HepG2 (cell line): Measurements from ENCODE around the gene NAV2. TPM values are rescaled to one million over a fixed set of nuclear protein-coding genes. Genes with fewer than 3 reads are reported as not detected.
A peak's percentile ranks its signal among the peaks of the same experiment; 100 is the strongest.

ENCODE experiments used
- ATAC-seq: fragments of 200-7000 bp; cut with Tn5 transposase; 3 replicates; pipeline ENCODE4 v1.9.1; 2020; ENCODE audit warnings: mild to moderate bottlenecking, moderate library complexity
- BruUV-seq: library from RNA; stranded (reverse); fragments of 400-500 nt; replicated peaks from 2 replicates; lab custom pipeline; 2021; lab: Mats Ljungman, UMichigan
- CTCF ChIA-PET: fragments of 300-600 bp; formaldehyde crosslinking; extraction: SDS; loops from one replicate; lab custom pipeline; 2021; ENCODE audit warnings: low total read pairs, inconsistent platforms, low intra/inter-chr PET ratio; lab: Yijun Ruan, JAX
- POLR2A ChIA-PET: fragments of 350-600 bp; sonication (Branson Sonifier 250); formaldehyde crosslinking; loops from one replicate; lab custom pipeline; 2020; ENCODE audit warnings: antibody characterized with exemption, inconsistent platforms; lab: Yijun Ruan, JAX
- DNase-seq: peaks from one replicate; pipeline ENCODE4 v3.0.0-alpha.2; 2015; ENCODE audit warnings: low spot score
- FAIRE-seq: peaks from 3 replicates; lab custom pipeline; 2011; peaks lifted over from hg19 to GRCh38; lab: Jason Lieb, UNC
- H2AFZ ChIP-seq: one replicate; pipeline ENCODE4 v1.6.1; 2011; ENCODE audit warnings: low read length, inconsistent platforms
- H3K27ac ChIP-seq: fragments of 300-600 bp; 3 replicates; pipeline ENCODE4 v1.8.0; 2011; ENCODE audit warnings: mixed run types, mild to moderate bottlenecking, mixed read lengths, low read length, inconsistent platforms; ENCODE audit not compliant: insufficient read depth; ENCODE audit errors: extremely low read length
- H3K27me3 ChIP-seq, 2 experiments: fragments of 200-600 bp in 1 of 2; 2 replicates in 1 of 2; 3 replicates in 1 of 2; pipeline versions ENCODE4 v1.6.0 to v1.8.0; 2011; ENCODE audit warnings: low read length in 2 of 2, mild to moderate bottlenecking in 2 of 2, moderate library complexity in 2 of 2, inconsistent platforms in 1 of 2; ENCODE audit not compliant: insufficient read depth in 2 of 2, control insufficient read depth in 1 of 2
- H3K36me3 ChIP-seq, 2 experiments: fragments of 200-600 bp in 1 of 2; replicated peaks in 1 of 2; 2 replicates in 1 of 2; 3 replicates in 1 of 2; pipeline versions ENCODE4 v1.5.1 to v1.8.0; 2011; ENCODE audit warnings: low read length in 2 of 2, inconsistent platforms in 1 of 2; ENCODE audit not compliant: insufficient read depth in 2 of 2, control insufficient read depth in 1 of 2
- H3K4me1 ChIP-seq: 2 replicates; pipeline ENCODE4 v1.5.1; 2012; ENCODE audit warnings: low read length, inconsistent platforms; ENCODE audit not compliant: insufficient read depth
- H3K4me2 ChIP-seq: 2 replicates; pipeline ENCODE4 v1.6.0; 2011; ENCODE audit warnings: low read depth, low read length, inconsistent platforms
- H3K4me3 ChIP-seq, 3 experiments: fragments of 200-600 bp in 1 of 3; sonication (generic), shearing (Covaris generic) in 1 of 3; replicated peaks in 1 of 3; 2 replicates each; pipeline ENCODE4 v1.5.1; 2011 to 2016; ENCODE audit warnings: low read length in 3 of 3, inconsistent platforms in 2 of 3, low read depth in 2 of 3, mild to moderate bottlenecking in 2 of 3, control low read depth in 1 of 3, mixed read lengths in 1 of 3; ENCODE audit not compliant: insufficient read depth in 1 of 3
- H3K79me2 ChIP-seq: one replicate; pipeline ENCODE4 v1.6.1; 2011; ENCODE audit warnings: low read length, inconsistent platforms; ENCODE audit not compliant: insufficient read depth
- H3K9ac ChIP-seq: 2 replicates; pipeline ENCODE4 v1.6.0; 2011; ENCODE audit warnings: mild to moderate bottlenecking, low read depth, low read length, inconsistent platforms; ENCODE audit not compliant: insufficient read depth
- H3K9me3 ChIP-seq: 2 replicates; pipeline ENCODE4 v1.5.1; 2012; ENCODE audit warnings: mild to moderate bottlenecking, low read length
- H4K20me1 ChIP-seq: 2 replicates; pipeline ENCODE4 v1.6.0; 2011; ENCODE audit warnings: inconsistent platforms, mild to moderate bottlenecking, low read length, moderate library complexity; ENCODE audit not compliant: insufficient read depth
- WGBS: methylation state at CpG from one replicate; pipeline ENCODE4 v1.1.6; 2017; ENCODE audit warnings: low lambda C conversion rate; 5-methylcytosine and 5-hydroxymethylcytosine counted together
- in situ Hi-C: cut with HindIII; loops from 2 replicates; pipeline ENCODE4 v1.10.0; 2017; ENCODE audit warnings: low pct_unique_long_range_greater_than_20kb; ENCODE audit not compliant: extremely low pct_ligation_motif_present
- intact Hi-C: fragments of 100-400 bp; cut with micrococcal nuclease; formaldehyde crosslinking; loops from one replicate; pipeline ENCODE4 v1.10.0; 2022; ENCODE audit not compliant: unreplicated experiment
- polyA plus RNA-seq, 8 experiments: library from polyadenylated mRNA; depleted of rRNA in 3 of 8; stranded (reverse) in 7 of 8; unstranded in 1 of 8; fragments of >200 nt; fragmentation: Illumina TruSeq in 4 of 8; extraction: Trizol in 4 of 8; gene quantifications; 2 replicates each; pipeline versions ENCODE4 v1.2.1 to v1.2.3, GENCODE V29; 2011 to 2016; ENCODE audit warnings: low read depth in 4 of 8, missing spikeins in 1 of 8, mixed read lengths in 1 of 8; ENCODE audit not compliant: insufficient read depth in 1 of 8
- total RNA-seq, 5 experiments: library from RNA; depleted of rRNA; stranded (reverse); fragments of >200 nt; fragmentation: Illumina TruSeq; extraction: Trizol; gene quantifications; 2 replicates each; pipeline ENCODE4 v1.2.3, GENCODE V29; 2016; ENCODE audit warnings: low read depth in 1 of 5
- TF ChIP-seq, protein P1 (sequence below): sonication (generic); formaldehyde crosslinking; IDR thresholded peaks from 2 replicates; pipeline ENCODE4 v1.5.0; 2020; ENCODE audit warnings: mild to moderate bottlenecking, missing genetic modification reagents
- TF ChIP-seq, protein P2 (sequence below): fragments of 450-650 bp; IDR thresholded peaks from 2 replicates; pipeline ENCODE4 v1.6.1; 2016
- TF ChIP-seq, protein P3 (sequence below): sonication (generic); formaldehyde crosslinking; IDR thresholded peaks from 2 replicates; pipeline ENCODE4 v1.4.0; 2020; ENCODE audit warnings: mild to moderate bottlenecking, low read depth, missing genetic modification reagents

The NAV2 gene
- total and polyA plus RNA-seq, 2 of the 13 experiments (the other 11 are each of a cell fraction or from before 2014, with no cell fraction given): 9.3 to 34.6 TPM

DNA sequence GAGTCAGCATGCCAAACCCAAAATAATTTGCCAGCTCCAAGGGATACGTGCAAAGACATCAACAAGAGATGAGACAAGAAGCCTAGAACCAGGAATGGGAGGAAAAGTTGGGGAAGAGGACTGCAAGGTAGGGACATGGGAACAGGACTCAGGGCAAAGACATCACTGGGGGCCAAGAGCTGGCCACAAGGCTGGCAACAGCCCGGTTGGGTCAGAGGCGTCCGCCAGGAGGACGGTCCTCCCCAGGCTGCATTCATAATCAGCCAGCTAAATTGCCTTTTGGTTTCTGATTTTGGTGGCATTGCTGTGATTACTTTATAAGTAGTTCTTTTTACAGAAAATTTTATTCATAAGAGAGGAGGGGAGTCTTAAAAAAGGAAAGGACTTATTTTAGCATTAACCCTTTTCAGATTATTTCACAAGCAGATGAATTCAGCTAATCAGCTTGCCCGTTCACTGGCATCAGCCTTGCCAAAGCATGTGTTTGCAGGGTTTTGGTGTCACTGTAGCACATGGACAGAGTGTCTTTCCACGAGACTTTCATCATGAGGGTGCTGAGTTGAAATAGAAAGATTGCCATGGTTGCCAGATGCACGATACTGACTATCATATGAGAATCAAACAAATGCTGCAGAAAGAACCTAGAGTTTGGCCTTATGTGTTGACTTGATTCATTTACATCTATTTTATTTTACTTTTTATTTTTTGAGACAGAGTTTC lies 23.2 kb upstream of the NAV2 start:
- Histone ChIP-seq H2AFZ (no peak overlapping the region), H3K4me3 (no peak overlapping the region), H3K4me1 (no peaks in the 10 kb centered on the region), H3K4me2 (no peak overlapping the region), H3K9me3 (no peaks in the 10 kb centered on the region), H3K27ac (no peak overlapping the region), H3K36me3 (no peaks in the 10 kb centered on the region), H3K27me3 (peaks cover 0 to 7% of the 10 kb centered on the region in 2 experiments; a peak in 1 of 5 replicates), H4K20me1 (no peaks in the 10 kb centered on the region), H3K79me2 (no peaks in the 10 kb centered on the region), H3K9ac (no peak overlapping the region)
- TF ChIP-seq, protein P1, sequence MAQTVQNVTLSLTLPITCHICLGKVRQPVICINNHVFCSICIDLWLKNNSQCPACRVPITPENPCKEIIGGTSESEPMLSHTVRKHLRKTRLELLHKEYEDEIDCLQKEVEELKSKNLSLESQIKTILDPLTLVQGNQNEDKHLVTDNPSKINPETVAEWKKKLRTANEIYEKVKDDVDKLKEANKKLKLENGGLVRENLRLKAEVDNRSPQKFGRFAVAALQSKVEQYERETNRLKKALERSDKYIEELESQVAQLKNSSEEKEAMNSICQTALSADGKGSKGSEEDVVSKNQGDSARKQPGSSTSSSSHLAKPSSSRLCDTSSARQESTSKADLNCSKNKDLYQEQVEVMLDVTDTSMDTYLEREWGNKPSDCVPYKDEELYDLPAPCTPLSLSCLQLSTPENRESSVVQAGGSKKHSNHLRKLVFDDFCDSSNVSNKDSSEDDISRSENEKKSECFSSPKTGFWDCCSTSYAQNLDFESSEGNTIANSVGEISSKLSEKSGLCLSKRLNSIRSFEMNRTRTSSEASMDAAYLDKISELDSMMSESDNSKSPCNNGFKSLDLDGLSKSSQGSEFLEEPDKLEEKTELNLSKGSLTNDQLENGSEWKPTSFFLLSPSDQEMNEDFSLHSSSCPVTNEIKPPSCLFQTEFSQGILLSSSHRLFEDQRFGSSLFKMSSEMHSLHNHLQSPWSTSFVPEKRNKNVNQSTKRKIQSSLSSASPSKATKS (CRISPR knock-in tag): no peak
- TF ChIP-seq, protein P2, sequence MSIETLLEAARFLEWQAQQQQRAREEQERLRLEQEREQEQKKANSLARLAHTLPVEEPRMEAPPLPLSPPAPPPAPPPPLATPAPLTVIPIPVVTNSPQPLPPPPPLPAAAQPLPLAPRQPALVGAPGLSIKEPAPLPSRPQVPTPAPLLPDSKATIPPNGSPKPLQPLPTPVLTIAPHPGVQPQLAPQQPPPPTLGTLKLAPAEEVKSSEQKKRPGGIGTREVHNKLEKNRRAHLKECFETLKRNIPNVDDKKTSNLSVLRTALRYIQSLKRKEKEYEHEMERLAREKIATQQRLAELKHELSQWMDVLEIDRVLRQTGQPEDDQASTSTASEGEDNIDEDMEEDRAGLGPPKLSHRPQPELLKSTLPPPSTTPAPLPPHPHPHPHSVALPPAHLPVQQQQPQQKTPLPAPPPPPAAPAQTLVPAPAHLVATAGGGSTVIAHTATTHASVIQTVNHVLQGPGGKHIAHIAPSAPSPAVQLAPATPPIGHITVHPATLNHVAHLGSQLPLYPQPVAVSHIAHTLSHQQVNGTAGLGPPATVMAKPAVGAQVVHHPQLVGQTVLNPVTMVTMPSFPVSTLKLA: peak; percentile 87
- in situ Hi-C loops: no loop called here
- BruUV-seq: no TSS peak
- CTCF ChIA-PET: no interaction called here
- ATAC-seq (no peak), FAIRE-seq (no peak), DNase-seq (no peak)
- POLR2A ChIA-PET: no interaction called here
- intact Hi-C loops: no loop called here
- WGBS: 14% methylated on average over 8 of the region's 8 CpGs

DNA sequence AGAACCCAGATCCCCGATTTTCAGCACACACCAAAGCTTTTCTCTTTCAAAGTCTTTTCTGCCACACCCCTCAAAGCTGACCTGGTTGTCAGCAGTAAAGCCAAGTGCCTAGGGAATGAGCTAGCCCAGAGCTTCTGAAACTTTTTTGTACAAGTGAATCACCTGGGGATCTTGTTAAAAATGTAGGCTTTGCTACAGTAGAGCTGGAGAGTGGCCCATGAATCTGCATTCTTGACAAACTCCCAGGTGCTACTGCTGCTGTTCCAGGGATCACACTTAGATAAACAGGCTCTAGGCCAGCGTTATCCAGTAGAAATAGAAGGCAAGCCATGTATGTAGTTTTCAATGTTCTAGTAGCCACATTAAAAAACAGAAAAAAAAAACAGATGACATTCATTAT lies 21.8 kb upstream of the NAV2 start:
- Histone ChIP-seq H3K4me1 (no peaks in the 10 kb centered on the region), H3K9ac (no peak overlapping the region), H4K20me1 (no peaks in the 10 kb centered on the region), H3K9me3 (no peaks in the 10 kb centered on the region), H3K4me2 (no peak overlapping the region), H3K27me3 (peaks cover 0 to 11% of the 10 kb centered on the region in 2 experiments; a peak in 1 of 5 replicates), H3K36me3 (no peaks in the 10 kb centered on the region), H3K27ac (no peak overlapping the region), H3K79me2 (no peaks in the 10 kb centered on the region), H2AFZ (no peak overlapping the region), H3K4me3 (no peak overlapping the region)
- ATAC-seq: no peak
- in situ Hi-C loops (no loop called here), intact Hi-C loops (no loop called here)
- DNase-seq: no peak
- FAIRE-seq: no peak
- 0% methylated on average over 1 of the region's 2 CpGs for WGBS
- POLR2A ChIA-PET: no interaction called here
- TF ChIP-seq, protein P3, sequence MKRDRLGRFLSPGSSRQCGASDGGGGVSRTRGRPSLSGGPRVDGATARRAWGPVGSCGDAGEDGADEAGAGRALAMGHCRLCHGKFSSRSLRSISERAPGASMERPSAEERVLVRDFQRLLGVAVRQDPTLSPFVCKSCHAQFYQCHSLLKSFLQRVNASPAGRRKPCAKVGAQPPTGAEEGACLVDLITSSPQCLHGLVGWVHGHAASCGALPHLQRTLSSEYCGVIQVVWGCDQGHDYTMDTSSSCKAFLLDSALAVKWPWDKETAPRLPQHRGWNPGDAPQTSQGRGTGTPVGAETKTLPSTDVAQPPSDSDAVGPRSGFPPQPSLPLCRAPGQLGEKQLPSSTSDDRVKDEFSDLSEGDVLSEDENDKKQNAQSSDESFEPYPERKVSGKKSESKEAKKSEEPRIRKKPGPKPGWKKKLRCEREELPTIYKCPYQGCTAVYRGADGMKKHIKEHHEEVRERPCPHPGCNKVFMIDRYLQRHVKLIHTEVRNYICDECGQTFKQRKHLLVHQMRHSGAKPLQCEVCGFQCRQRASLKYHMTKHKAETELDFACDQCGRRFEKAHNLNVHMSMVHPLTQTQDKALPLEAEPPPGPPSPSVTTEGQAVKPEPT: no peak
- CTCF ChIA-PET: no interaction called here
- BruUV-seq: no TSS peak
